Uterus (tissue), 4 donors: ENCODE measurements around the gene P2RX3. TPM values are rescaled to one million over a fixed set of nuclear protein-coding genes. Genes with fewer than 3 reads are reported as not detected.

ENCODE experiments used
- DNase-seq, 2 donors: peaks; one replicate each; pipeline ENCODE4 v3.0.0-alpha.2; 2019 to 2020
- H3K27ac ChIP-seq, 2 donors: fragments of 200-600 bp; sonication (generic); 1 replicate in 1 of 2; 2 replicates in 1 of 2; pipeline ENCODE4 v1.5.1; 2016 to 2018
- H3K27me3 ChIP-seq, 2 donors: fragments of 200-600 bp; sonication (generic); one replicate each; pipeline ENCODE4 v1.5.1; 2018 to 2019; ENCODE audit warnings: control low read depth in 1 of 2
- H3K36me3 ChIP-seq, 2 donors: fragments of 200-600 bp; sonication (generic); one replicate each; pipeline ENCODE4 v1.5.1; 2019; ENCODE audit warnings: control low read depth in 1 of 2
- H3K4me1 ChIP-seq, 2 donors: fragments of 200-600 bp; sonication (generic); one replicate each; pipeline ENCODE4 v1.5.1; 2018 to 2019; ENCODE audit warnings: control low read depth in 1 of 2
- H3K4me3 ChIP-seq, 2 donors: fragments of 200-600 bp; sonication (generic); 1 replicate in 1 of 2; 2 replicates in 1 of 2; pipeline ENCODE4 v1.5.1; 2018 to 2019; ENCODE audit warnings: mild to moderate bottlenecking in 1 of 2
- H3K9me3 ChIP-seq, 2 donors: fragments of 200-600 bp; sonication (generic); one replicate each; pipeline ENCODE4 v1.5.1; 2019; ENCODE audit warnings: control low read depth in 1 of 2
- POLR2A ChIP-seq, 2 donors: fragments of 450-650 bp; IDR thresholded peaks; one replicate each; pipeline ENCODE4 v1.6.1; 2016; ENCODE audit warnings: antibody characterized with exemption in 2 of 2, mild to moderate bottlenecking in 1 of 2, moderate library complexity in 1 of 2
- intact Hi-C: fragments of 100-400 bp; cut with DNase I; formaldehyde crosslinking; loops from one replicate; pipeline ENCODE4 v1.15.1; 2023; ENCODE audit warnings: low total_unique reads
- total RNA-seq, 4 donors: library from RNA; depleted of rRNA in 3 of 4; stranded (reverse); fragments of >200 nt in 3 of 4; gene quantifications; one replicate each; pipeline versions ENCODE4 v1.1.0 to v1.2.4, GENCODE V29; 2014 to 2023
- TF ChIP-seq, protein P1 (sequence below), 4 experiments: fragments of 200-600 bp in 2 of 4; fragments of 450-650 bp in 2 of 4; sonication (generic) in 2 of 4; IDR thresholded peaks; one replicate each; pipeline ENCODE4 v1.5.1; 2016 to 2019; ENCODE audit warnings: antibody characterized with exemption in 4 of 4, mild to moderate bottlenecking in 2 of 4, moderate library complexity in 1 of 4
- donor health status: DM: yes; HTN: yes; CAD: no.

Gene P2RX3
- total RNA-seq, 4 donors from 2014 or later, result 0.69 TPM; not detected in 3

DNA sequence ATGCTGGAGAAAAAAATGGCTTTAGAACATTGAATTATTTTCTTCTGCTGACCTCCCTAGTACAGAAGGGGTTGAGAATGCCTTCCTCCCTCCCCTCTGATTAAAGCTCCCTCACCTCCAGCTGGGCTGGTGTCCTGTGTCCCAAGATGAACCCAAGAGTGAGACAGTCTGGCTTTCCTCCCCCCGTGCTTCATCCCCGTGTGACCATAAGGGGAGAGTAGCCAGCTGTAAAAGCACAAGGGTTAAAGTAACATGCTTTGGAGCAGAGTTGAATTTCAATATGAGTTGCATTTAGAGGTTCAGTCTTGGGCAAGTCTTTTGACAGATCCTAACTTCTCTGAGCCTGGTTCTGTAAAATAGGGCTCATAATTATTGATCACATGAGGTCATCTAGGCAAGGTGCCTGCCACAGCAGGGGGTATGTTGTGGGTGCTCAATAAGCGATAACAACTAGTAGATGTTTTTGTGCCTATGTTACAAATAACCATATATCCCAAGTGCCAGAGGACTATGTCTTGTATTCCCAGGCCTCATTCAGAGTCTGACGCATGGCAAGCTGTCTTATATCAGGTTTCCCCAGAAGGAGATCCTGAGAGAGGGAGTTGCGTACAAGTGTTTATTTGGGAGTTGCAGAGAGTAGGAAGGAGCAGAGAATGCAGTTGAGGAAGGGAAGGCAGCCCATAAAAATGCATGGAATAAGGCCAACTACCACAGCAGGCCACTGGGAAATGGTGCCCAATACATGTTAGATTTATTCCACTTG is 48.2 kb downstream of the P2RX3 start:
- no peak for TF ChIP-seq POLR2A (IDR thresholded peaks at IDR 0.05)
- TF ChIP-seq, protein P1, sequence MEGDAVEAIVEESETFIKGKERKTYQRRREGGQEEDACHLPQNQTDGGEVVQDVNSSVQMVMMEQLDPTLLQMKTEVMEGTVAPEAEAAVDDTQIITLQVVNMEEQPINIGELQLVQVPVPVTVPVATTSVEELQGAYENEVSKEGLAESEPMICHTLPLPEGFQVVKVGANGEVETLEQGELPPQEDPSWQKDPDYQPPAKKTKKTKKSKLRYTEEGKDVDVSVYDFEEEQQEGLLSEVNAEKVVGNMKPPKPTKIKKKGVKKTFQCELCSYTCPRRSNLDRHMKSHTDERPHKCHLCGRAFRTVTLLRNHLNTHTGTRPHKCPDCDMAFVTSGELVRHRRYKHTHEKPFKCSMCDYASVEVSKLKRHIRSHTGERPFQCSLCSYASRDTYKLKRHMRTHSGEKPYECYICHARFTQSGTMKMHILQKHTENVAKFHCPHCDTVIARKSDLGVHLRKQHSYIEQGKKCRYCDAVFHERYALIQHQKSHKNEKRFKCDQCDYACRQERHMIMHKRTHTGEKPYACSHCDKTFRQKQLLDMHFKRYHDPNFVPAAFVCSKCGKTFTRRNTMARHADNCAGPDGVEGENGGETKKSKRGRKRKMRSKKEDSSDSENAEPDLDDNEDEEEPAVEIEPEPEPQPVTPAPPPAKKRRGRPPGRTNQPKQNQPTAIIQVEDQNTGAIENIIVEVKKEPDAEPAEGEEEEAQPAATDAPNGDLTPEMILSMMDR (IDR thresholded peaks at IDR 0.05), result no peak
- Histone ChIP-seq H3K27me3 (no peaks in the 10 kb centered on the region), H3K27ac (no peak overlapping the region), H3K36me3 (no peaks in the 10 kb centered on the region), H3K9me3 (no peaks in the 10 kb centered on the region), H3K4me1 (no peaks in the 10 kb centered on the region), H3K4me3 (no peak overlapping the region)
- intact Hi-C loops, result no loop called here
- no peak for DNase-seq

- Histone ChIP-seq H3K9me3 (no peaks in the 10 kb centered on the region), H3K27ac (no peak overlapping the region), H3K4me3 (no peak overlapping the region), H3K36me3 (no peaks in the 10 kb centered on the region), H3K4me1 (no peaks in the 10 kb centered on the region), H3K27me3 (no peaks in the 10 kb centered on the region)
- intact Hi-C loops, result no loop called here
- TF ChIP-seq, protein P1 (IDR thresholded peaks at IDR 0.05), result peak in 1 of 4 experiments; percentile 13
- no peak for TF ChIP-seq POLR2A (IDR thresholded peaks at IDR 0.05)
- peak in 1 of 2 donors; percentile 22 for DNase-seq
Measured at GRCh38 chr11:57387289-57388030, 49.3 kb downstream of the P2RX3 start.

DNA sequence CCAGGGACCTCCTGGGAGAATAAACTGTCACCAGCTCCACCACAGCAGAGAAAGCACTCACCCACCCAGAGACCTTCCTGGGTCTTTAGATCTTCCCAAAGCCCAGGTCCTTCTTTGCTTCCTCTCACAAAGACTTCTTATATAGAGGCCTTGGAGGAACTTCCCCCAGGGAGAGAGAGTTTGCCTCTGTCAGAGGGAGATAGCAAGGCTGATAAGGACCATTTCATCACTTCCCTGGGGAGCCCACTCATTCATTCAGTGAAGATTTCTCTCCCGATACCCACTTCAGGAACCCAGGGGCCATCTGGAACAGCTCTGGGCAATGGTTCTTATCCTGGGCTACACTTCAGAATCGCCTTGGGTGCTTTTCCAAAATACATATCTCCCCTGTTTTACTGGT is 52.4 kb downstream of the P2RX3 start, which contains the start of gene PRG2:
Gene PRG2, minus strand, starts transcription at position 116 of the 400 bp plus-strand sequence. CDS start 706 bp downstream, outside the sequence.
- H3K36me3 ChIP-seq, result no peaks in the 10 kb centered on the region
- intact Hi-C loops, result no loop called here
- H3K4me3 ChIP-seq, result no peak within 1 kb of the TSS
- H3K27me3 ChIP-seq, result no peaks in the 10 kb centered on the region
- no peaks in the 10 kb centered on the region for H3K4me1 ChIP-seq
- TF ChIP-seq POLR2A (IDR thresholded peaks at IDR 0.05), result no peak
- TF ChIP-seq, protein P1 (IDR thresholded peaks at IDR 0.05), result no peak
- no peaks in the 10 kb centered on the region for H3K9me3 ChIP-seq
- no peak for DNase-seq
- no peak within 1 kb of the TSS for H3K27ac ChIP-seq

- Histone ChIP-seq H3K4me3 (no peak overlapping the region), H3K36me3 (no peaks in the 10 kb centered on the region), H3K4me1 (no peaks in the 10 kb centered on the region), H3K27ac (no peak overlapping the region), H3K9me3 (no peaks in the 10 kb centered on the region), H3K27me3 (no peaks in the 10 kb centered on the region)
- TF ChIP-seq POLR2A (IDR thresholded peaks at IDR 0.05), result no peak
- TF ChIP-seq, protein P1 (IDR thresholded peaks at IDR 0.05), result no peak
- intact Hi-C loops, result no loop called here
- DNase-seq, result no peak
Measured at GRCh38 chr11:57391111-57391510, 53.0 kb downstream of the P2RX3 start.

GRCh38 chr11:57391539-57391938 is 53.4 kb downstream of the P2RX3 start:
- DNase-seq, result no peak
- no peak overlapping the region for H3K27ac ChIP-seq
- no peak overlapping the region for H3K4me3 ChIP-seq
- H3K4me1 ChIP-seq, result no peaks in the 10 kb centered on the region
- intact Hi-C loops, result no loop called here
- H3K36me3 ChIP-seq, result no peaks in the 10 kb centered on the region
- no peaks in the 10 kb centered on the region for H3K27me3 ChIP-seq
- H3K9me3 ChIP-seq, result no peaks in the 10 kb centered on the region
- TF ChIP-seq, protein P1 (IDR thresholded peaks at IDR 0.05), result no peak
- TF ChIP-seq POLR2A (IDR thresholded peaks at IDR 0.05), result no peak
